GM12872 (cell line): ENCODE measurements around the gene SLC35F3.

Experiments used
- CTCF ChIP-seq: IDR thresholded peaks from 3 replicates; pipeline ENCODE4 v1.5.1; 2011; ENCODE audit warnings: low read depth, mild to moderate bottlenecking, low read length, moderate library complexity; ENCODE audit not compliant: insufficient read depth

Gene SLC35F3

GRCh38 chr1:234135501-234135900 lies 231.0 kb downstream of the SLC35F3 start:
- no peak for TF ChIP-seq CTCF

GRCh38 chr1:234136073-234136472 lies 231.6 kb downstream of the SLC35F3 start:
- TF ChIP-seq CTCF: no peak

GRCh38 chr1:234139966-234140365 lies 235.5 kb downstream of the SLC35F3 start:
- TF ChIP-seq CTCF: no peak

- no peak for TF ChIP-seq CTCF
Observed at GRCh38 chr1:234140388-234140787, 235.9 kb downstream of the SLC35F3 start.

- no peak for TF ChIP-seq CTCF
Observed at GRCh38 chr1:234141006-234141405, 236.5 kb downstream of the SLC35F3 start.

- TF ChIP-seq CTCF: no peak
Observed at GRCh38 chr1:234143681-234144080, 239.2 kb downstream of the SLC35F3 start.

GRCh38 chr1:234144901-234145300 lies 240.4 kb downstream of the SLC35F3 start:
- no peak for TF ChIP-seq CTCF

- no peak for TF ChIP-seq CTCF
Observed at GRCh38 chr1:234148350-234148749, 243.9 kb downstream of the SLC35F3 start.
